ENCODE measurements around the gene CFAP74.

The CFAP74 gene

DNA sequence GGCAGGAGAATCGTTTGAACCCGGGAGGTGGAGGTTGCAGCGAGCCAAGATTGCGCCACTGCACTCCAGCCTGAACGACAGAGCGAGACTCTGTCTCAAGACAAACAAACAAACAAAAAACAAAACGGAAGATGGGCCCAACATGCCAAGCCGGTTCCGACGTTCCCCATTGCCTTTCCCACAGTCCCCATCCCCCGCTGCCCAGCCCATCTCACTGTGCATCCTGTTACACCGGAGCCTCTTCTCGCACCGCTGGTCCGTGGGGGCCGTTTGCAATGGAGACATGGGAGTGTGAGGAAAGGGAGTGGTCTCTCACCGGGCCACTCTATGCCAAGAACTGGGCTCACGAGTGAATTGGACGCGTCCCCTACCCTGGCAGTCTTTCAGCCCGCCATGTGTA lies 1.3 kb upstream of the CFAP74 start:
- H3K4me1 ChIP-seq: no peaks in the 10 kb centered on the region
- H3K27me3 ChIP-seq: peaks cover 79% of the 10 kb centered on the region
- TF ChIP-seq CTCF (IDR thresholded peaks at IDR 0.05; ENCODE audit: low read depth, low read length): no peak

GRCh38 chr1:2001773-2002411 lies 1.7 kb downstream of the CFAP74 start:
- H3K4me1 ChIP-seq: no peaks in the 10 kb centered on the region
- TF ChIP-seq CTCF (IDR thresholded peaks at IDR 0.05; ENCODE audit: low read depth, low read length): no peak
- no peaks in the 10 kb centered on the region; the same call in 1 of the 2 replicates for H3K9me3 ChIP-seq
- H3K36me3 ChIP-seq: no peaks in the 10 kb centered on the region
- H3K4me3 ChIP-seq (ENCODE audit: low read depth, low read length): no peak overlapping the region
- peaks cover 71% of the 10 kb centered on the region for H3K27me3 ChIP-seq
- no peak for DNase-seq

More for the DNA sequence above, 1.3 kb upstream of the CFAP74 start:
- no peaks in the 10 kb centered on the region for H3K36me3 ChIP-seq
- H3K4me3 ChIP-seq (ENCODE audit: low read depth, low read length): no peak overlapping the region
- DNase-seq: no peak
- H3K9me3 ChIP-seq: no peaks in the 10 kb centered on the region; the same call in 1 of the 2 replicates

GRCh38 chr1:2000850-2001249 lies 2.7 kb downstream of the CFAP74 start:
- H3K36me3 ChIP-seq: no peaks in the 10 kb centered on the region
- TF ChIP-seq CTCF (IDR thresholded peaks at IDR 0.05; ENCODE audit: low read depth, low read length): no peak

DNA sequence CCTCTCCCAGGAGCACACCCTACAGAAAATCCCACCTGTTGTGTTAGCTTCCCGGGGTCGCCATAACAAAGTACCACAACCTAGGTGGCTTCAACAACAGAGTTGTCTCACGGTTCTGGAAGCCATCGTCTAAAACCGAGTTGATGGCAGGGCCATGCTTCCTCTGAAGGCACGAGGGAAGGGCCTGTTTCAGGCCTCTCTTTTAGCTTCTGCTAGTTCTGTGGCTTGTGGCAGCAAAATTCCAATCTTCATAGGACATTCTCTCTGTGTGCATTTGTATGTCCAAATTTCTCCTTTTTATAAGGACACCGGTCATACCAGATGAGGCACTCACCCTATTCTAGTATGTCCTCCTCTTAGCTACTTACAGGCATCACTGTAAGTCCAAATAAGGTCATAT lies 3.2 kb downstream of the CFAP74 start:
- no peak for DNase-seq
- peaks cover 68% of the 10 kb centered on the region for H3K27me3 ChIP-seq
- H3K4me3 ChIP-seq (ENCODE audit: low read depth, low read length): no peak overlapping the region
- no peaks in the 10 kb centered on the region for H3K36me3 ChIP-seq
- TF ChIP-seq CTCF (IDR thresholded peaks at IDR 0.05; ENCODE audit: low read depth, low read length): no peak
- H3K4me1 ChIP-seq: no peaks in the 10 kb centered on the region
- no peaks in the 10 kb centered on the region; the same call in 1 of the 2 replicates for H3K9me3 ChIP-seq

More at GRCh38 chr1:2000850-2001249, 2.7 kb downstream of the CFAP74 start:
- H3K4me3 ChIP-seq (ENCODE audit: low read depth, low read length): no peak overlapping the region
- H3K9me3 ChIP-seq: no peaks in the 10 kb centered on the region; the same call in 1 of the 2 replicates
- no peaks in the 10 kb centered on the region for H3K4me1 ChIP-seq
- no peak for DNase-seq
- peaks cover 68% of the 10 kb centered on the region for H3K27me3 ChIP-seq

- no peak for DNase-seq
- Histone ChIP-seq H3K36me3 (no peaks in the 10 kb centered on the region), H3K9me3 (no peaks in the 10 kb centered on the region; the same call in 1 of the 2 replicates), H3K4me3 (ENCODE audit: low read depth, low read length) (no peak overlapping the region), H3K27me3 (peaks cover 54% of the 10 kb centered on the region), H3K4me1 (no peaks in the 10 kb centered on the region)
- TF ChIP-seq CTCF (IDR thresholded peaks at IDR 0.05; ENCODE audit: low read depth, low read length): no peak
These were observed 6.0 kb downstream of the CFAP74 start for GRCh38 chr1:1997576-1997975.

GRCh38 chr1:1996207-1996651 lies 7.4 kb downstream of the CFAP74 start:
- no peak for TF ChIP-seq CTCF (IDR thresholded peaks at IDR 0.05; ENCODE audit: low read depth, low read length)
- no peaks in the 10 kb centered on the region; the same call in 1 of the 2 replicates for H3K9me3 ChIP-seq
- H3K4me3 ChIP-seq (ENCODE audit: low read depth, low read length): no peak overlapping the region
- H3K36me3 ChIP-seq: no peaks in the 10 kb centered on the region
- DNase-seq: no peak
- peaks cover 54% of the 10 kb centered on the region for H3K27me3 ChIP-seq
- no peaks in the 10 kb centered on the region for H3K4me1 ChIP-seq
